Measurements from ENCODE around the gene CACNA2D3.

The CACNA2D3 gene

GRCh38 chr3:54698054-54698453 is 575.7 kb downstream of the CACNA2D3 start:
- no peak for DNase-seq

- DNase-seq = no peak
Measured at GRCh38 chr3:54703923-54704322, 581.6 kb downstream of the CACNA2D3 start.

- no peak for DNase-seq
Measured at GRCh38 chr3:54705730-54706129, 583.4 kb downstream of the CACNA2D3 start.

DNA sequence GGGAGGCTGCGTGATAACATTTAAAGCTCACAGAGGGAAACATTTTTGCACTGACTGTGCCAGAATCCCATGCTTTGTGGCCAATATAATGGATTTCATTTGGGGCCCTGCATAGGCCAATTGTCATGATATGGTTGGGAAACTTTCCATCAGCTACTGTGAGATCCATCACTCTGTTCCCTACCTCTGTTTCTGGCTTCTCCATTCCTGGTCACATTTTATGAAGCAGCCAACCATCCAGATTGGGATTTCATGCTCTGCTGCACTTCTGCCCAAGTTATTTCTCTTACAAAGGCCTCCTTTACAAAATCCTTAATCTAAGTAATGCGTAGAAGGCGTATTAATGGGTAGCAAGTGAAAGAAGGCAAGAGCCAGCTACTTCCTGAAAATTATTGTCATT is 584.4 kb downstream of the CACNA2D3 start:
- DNase-seq = no peak

GRCh38 chr3:54709785-54710184 is 587.4 kb downstream of the CACNA2D3 start:
- no peak for DNase-seq

- no peak for DNase-seq
Measured at GRCh38 chr3:54710954-54711353, 588.6 kb downstream of the CACNA2D3 start.

DNA sequence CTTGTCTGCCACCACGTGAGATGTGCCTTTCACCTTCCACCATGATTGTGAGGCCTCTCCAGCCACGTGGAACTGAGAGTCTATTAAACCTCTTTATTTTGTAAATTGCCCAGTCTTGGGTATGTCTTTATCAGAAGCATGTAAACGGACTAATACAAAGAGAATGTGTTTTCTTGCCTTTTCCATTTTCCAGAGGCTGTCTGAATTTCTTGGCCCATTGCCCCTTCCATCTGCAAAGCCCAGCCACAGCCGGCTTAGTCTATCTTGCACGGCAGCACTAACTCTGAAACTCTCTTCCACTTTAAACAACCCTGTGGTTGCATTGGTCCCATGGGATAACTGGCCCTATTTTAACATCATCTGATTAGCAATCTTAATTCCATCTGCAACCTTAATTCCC is 590.2 kb downstream of the CACNA2D3 start:
- peak; percentile 35 for DNase-seq

DNA sequence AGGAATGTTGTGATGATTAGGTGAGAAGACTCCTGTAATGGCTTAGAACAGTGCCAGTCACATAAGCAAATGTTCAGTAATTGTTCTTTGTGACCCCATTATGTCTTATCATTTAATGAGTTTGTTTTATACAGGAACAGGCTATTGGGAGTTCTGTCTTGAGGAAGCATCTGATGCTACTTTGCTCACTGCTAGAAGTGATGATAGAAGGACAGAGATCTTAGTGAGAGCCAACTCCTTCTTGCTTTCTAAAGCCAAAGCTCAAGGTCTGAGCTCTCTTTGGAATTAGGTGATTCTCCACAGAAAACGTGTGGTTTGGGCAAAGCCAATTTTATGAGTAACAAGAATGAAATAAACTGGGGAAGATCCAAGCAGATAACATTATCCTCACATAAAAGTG is 590.7 kb downstream of the CACNA2D3 start:
- DNase-seq = no peak

- DNase-seq = no peak
Measured at GRCh38 chr3:54713455-54713854, 591.1 kb downstream of the CACNA2D3 start.

GRCh38 chr3:54714035-54714434 is 591.7 kb downstream of the CACNA2D3 start:
- DNase-seq = no peak

- DNase-seq = no peak
Measured at GRCh38 chr3:54717506-54717905, 595.2 kb downstream of the CACNA2D3 start.

DNA sequence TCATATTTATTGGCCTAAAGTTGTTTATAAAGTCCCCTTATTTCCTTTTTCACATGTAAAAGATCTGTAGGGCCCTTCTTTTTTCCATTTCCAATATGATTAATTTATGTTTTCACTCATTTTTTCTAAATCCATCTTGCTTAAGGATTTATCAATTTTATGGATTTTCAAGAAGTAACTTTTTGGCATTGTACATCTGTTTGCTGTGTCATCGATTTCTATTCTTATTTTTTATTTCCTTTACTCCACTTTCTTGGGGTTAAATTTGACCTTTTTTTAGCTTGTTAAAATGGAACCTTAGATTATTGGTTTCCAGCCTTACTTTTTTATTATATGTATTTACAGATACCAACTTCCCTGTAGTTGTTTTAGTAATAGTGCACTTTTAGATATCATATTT is 597.6 kb downstream of the CACNA2D3 start:
- DNase-seq = no peak

GRCh38 chr3:54720604-54721003 is 598.3 kb downstream of the CACNA2D3 start:
- no peak for DNase-seq

GRCh38 chr3:54731732-54732445 is 609.5 kb downstream of the CACNA2D3 start:
- peak; percentile 8 for DNase-seq

DNA sequence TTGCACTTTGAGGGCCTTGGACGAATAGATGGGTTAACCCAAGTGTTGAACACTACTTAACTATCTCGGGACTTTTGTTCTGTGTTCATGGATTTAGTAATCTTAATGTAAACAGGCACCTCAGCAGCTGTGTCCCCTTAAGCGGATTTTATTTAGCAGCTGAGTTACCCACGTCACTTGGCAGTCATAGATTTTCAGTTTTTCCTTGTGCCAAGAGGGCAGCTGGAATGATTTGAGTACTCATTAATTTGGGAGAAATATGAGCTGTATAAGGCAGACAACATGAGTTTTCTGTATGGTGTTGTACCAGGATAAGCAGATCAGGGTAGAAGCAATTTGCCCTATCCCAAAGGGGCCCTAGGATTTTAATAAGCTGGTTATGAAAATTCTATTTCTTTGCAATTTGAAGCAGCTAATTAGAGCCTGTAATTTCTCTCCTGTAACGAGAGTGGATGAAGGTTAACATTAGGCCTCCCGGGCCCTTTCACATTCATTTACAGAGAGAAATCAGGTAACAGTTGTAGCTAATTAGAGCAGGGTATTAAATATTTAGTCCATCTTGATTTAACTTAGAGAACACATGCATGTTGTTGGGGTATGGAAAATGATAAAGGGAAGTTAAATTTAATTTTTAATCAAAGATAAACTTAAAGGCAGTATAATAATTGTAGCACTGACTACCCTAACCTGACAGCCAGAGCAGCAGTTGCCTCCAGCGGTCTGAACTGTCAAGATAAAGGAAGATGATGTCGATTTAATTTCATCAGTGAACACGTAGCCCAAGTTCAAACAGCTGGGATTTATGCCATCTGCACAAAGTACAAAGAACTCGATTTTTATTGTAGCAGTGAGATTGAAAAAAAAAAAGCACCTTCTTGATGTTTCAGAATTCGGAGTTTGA is 611.0 kb downstream of the CACNA2D3 start:
- no peak for DNase-seq

- DNase-seq = no peak
Measured at GRCh38 chr3:54736459-54736858, 614.1 kb downstream of the CACNA2D3 start.

GRCh38 chr3:54743755-54744154 is 621.4 kb downstream of the CACNA2D3 start:
- DNase-seq = no peak

GRCh38 chr3:54744291-54744690 is 621.9 kb downstream of the CACNA2D3 start:
- DNase-seq = no peak

DNA sequence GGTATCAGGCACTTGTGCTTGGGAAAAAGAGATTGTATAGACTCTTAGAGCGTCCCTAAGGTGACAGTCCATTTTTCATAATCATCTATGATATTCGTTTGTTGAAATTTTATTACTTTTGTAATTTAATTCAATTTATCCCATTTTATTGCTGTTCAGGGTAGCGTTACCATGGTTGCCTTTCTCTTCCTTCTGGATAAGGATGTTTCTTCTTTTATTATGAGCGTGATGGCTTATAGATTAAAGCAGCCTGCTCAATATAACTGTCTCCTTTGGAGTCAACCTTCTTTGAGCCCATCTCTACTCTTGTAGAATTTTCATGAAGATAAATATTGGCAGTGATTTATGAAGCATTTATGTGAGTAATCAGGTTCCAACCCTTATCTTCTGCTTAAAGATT is 623.5 kb downstream of the CACNA2D3 start:
- no peak for DNase-seq

DNA sequence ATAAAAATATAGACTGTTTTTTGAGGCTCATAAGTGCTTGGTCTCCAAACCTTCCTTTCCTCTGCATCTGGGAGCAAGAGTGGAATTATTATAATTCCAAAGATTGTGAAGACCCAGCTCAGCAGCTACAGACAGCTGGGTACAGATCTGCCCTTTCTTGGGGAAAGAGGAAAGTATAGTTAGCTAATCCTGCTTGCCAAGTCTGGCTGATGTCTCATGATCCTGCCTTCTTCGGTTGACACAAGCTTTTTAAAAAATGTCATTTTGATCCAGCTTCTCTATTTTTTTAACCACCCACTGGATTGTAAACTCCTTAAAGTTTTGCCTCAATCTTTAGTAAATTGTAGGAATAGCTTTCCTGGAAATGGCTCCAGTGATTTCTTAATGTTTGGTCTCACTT is 624.4 kb downstream of the CACNA2D3 start:
- DNase-seq = no peak

GRCh38 chr3:54755756-54756155 is 633.4 kb downstream of the CACNA2D3 start:
- DNase-seq = peak; percentile 77

DNA sequence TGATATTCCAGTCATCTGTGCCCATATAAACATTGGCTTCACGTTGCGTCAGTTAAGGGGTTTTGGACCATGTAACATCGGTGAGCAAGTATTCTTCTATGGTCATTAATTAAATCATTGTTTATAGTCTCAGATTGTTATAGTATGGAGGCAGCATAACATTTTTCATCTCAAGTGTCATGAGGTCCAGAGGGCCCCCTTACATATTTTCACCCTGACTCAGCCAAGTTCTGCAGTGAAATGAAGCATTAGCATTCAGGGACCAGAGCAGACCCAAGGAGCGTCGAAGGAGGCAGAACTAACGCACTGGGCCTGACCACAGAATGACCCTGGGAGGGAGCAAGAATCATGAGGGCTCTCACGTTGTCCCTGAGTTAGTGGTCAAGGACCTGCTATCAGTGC is 634.0 kb downstream of the CACNA2D3 start:
- peak; percentile 94 for DNase-seq

GRCh38 chr3:54758461-54758860 is 636.1 kb downstream of the CACNA2D3 start:
- DNase-seq = no peak

- DNase-seq = no peak
Measured at GRCh38 chr3:54759166-54759565, 636.8 kb downstream of the CACNA2D3 start.
